Measurements from ENCODE around the gene CDC42EP2.

CDC42EP2 gene

DNA sequence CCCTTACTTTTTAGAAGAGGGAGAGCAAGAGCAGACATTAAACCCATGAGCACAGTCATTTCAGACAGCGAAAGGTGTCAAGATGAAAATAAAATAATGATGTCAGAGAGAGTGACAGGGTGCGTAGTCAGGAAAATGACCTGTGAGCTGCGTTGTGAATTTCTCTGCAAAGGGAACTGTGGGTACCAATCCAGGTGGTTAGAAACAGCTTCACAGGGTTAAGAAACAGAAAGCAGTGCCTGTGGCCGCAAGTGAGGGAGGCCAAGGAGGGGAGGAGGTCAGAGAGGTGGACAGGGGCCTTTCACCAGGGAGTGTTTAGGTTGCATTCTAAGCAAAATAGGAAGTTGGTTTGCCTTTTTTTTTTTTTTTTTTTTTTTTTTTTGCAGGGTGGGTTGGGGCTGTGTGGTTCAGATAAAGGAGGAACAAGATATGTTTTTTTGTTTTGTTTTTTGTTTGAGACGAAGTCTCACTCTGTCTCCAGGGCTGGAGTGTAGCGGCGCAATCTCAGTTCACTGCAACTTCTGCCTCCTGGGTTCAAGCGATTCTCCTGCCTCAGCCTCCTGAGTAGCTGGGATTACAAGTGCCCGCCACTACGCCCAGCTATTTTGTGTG, 47.8 kb downstream of the CDC42EP2 start:
- no peak for DNase-seq

DNA sequence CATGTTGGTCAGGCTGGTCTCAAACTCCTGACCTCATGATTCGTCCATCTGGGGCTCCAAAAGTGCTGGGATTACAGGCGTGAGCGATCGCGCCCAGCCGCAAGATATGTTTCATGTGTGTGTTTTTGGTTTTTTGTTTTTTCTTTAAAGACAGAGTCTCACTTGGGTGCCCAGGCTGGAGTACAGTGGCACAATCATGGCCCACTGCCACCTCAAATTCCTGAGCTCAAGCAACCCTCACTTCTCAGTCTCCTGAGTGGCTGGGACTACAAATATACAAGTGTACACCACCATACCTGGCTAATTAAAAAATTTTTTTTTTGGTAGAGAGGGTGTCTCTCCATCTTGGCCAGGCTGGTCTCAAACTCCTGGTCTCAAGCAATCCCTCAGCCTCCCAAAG, 48.3 kb downstream of the CDC42EP2 start:
- no peak for DNase-seq

GRCh38 chr11:65363770-65364169, 49.1 kb downstream of the CDC42EP2 start:
- DNase-seq = no peak

DNA sequence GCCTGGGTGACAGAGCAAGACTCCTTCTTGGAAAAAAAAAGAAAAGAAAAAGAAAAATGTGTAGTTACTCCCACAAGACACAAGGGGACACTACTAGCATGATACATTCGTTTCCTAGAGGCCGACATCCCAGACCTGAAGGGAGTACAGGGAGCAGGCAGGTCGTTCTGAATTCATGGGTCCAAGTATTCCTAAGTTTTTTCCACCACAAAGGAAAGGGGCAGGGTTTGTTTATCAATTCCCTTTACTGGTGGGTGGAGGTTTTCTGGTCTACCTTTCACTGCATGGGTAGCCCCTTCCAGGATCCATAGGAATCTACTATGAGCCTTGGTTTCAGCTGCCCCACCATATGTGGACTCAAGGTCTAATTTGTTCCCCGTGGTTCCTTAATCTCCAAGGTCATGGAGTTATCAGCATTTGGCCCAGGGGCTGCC, 51.7 kb downstream of the CDC42EP2 start:
- peak; percentile 55 for DNase-seq

- no peak for DNase-seq
Measured at GRCh38 chr11:65370659-65371049, 56.0 kb downstream of the CDC42EP2 start.
